Stimulated activated CD8-positive, alpha-beta memory T cell treated with anti-CD3 and anti-CD28 coated beads, Interleukin-12 subunit alpha, Interleukin-12 subunit beta, amount 100 ng/mL, for 1 hour (primary cell): ENCODE results near the gene ELK4.

Experiments used
- DNase-seq: peaks from one replicate; pipeline ENCODE4 v3.0.0-alpha.2; 2020; ENCODE audit warnings: low read depth

Gene ELK4

DNA sequence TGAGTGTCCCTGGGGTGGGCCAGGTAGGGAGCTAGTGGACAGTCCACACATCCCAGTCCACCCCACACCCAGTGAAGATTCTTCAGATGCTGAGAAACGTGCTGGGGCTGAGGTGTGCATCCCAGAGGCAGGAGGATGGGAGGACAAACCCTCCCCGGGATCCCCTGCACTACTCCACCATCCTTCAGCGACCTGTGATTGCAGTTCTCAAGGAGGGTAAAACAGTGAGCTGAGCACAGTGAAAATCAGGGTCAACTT lies 51.0 kb downstream of the ELK4 start:
- DNase-seq: no peak

GRCh38 chr1:205580140-205580922 lies 51.5 kb downstream of the ELK4 start:
- no peak for DNase-seq

DNA sequence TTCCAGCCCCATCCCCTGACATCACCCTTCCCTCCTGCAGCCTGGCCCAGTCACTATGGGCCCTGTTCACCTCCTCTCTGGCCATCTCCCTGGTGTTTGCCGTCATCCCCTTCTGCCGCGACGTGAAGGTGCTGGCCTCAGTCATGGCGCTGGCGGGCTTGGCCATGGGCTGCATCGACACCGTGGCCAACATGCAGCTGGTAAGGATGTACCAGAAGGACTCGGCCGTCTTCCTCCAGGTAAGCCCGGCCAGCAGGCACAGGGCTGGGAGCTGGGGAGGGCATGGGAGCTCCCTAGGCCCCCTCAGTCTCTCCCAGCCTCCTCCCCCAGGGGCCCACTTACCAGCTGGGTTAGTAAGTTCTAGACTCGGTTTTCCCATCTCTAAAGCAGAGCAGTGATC lies 52.1 kb downstream of the ELK4 start:
- DNase-seq: no peak

DNA sequence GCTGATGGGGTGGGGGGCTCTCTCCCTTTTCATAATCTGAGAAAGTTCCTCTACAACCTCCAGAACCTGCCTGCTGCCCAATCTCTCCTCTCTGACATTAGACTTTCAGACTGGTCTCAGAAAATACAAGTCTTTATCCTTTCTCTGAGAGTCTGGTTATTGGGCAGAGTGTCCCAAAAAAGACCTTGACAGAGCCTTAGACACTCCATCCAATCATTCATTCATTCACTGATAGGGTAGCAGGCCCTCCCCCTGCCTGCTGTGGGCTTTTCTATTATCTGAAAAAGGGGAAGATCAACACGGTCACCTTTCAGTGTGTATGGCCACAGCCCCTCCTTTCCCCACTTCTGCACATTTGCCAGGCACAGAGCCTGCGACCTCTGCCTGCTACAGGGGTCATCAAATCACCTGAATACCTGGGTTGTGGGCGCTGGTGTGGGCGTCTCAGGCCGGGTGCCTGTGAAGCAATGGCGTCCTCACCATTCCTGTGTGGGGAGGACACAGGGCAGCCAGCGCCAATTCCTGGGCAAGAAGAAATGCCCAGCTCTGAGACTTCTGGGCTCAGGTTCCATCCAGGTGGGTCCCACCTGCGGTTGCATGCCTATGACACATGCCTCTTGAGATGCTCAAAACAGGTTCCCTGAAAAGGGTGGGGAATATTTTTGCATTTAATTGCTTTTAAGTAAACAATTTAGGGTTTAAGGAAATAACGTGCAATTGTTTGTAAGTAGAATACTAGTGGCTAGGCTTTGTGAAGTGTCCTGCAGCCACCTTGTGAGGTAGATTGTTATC lies 52.8 kb downstream of the ELK4 start:
- no peak for DNase-seq

DNA sequence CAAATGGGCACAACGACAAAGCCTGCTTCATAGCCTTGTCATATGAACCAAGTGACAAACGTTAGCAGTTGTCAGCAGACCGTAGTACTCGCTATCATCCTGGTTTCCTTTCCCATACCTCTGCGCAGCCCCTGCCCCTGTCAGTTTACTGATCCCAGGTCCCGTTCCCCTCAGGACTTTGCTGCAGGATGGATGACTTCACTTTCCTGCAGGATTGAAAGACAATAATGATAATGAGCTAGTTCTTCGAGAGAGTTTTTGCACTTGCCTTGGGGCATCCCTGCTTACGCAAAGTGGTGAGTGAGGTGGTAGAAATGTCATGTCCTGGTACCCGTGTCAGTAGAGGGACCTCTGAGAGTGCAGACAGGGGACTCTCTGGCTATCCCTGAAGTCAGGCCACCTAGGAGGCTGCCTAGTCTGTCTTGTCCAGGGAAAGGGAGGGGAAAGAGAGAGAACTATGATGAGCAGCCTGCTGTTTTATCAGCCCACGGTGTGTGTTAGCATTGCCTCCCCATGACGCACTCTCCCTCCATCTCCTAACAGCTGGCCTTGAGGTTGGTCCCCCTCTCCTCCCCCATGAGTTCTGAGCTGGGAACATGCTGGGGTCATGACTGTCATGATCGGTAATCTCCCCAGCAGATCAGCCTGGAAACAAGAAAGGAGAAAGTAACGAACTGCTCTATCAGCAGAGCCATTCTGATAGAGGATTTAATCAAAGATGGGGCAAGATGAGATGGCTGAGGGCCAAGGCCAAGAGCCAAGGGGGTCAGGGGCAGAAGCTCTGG lies 53.7 kb downstream of the ELK4 start:
- DNase-seq: no peak

- no peak for DNase-seq
Measured at GRCh38 chr1:205576805-205577761, 54.7 kb downstream of the ELK4 start.

GRCh38 chr1:205576011-205576410 lies 55.8 kb downstream of the ELK4 start:
- DNase-seq: no peak

DNA sequence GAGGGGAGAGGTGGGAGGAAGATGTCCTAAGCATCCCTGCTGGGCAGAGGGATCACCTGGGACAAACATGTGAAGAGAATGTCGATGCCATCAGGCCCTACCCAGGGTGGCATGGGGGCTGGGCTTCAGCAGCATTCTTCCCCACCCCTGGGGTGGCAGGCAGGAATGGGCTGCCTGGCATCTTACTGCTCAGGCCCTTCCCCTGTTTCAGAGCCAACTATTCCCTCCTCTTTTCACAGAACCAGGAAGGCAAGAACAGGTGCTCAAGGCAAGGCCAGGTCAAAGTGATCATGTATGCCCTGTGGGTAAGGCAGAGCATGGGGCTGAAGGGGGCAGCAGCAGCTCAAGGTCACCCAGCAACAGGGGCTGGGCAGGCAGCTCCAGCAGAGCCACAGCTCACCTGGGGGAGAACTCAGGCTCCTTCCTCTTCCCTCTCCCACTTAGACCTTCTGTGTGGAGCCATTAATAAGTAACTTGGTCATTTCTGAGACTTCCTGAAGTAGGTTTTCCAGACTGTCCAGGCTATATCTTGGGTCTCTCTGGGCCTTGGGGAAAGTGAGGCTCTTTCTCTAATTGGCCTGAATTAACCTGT lies 56.4 kb downstream of the ELK4 start:
- no peak for DNase-seq

GRCh38 chr1:205572421-205572820 lies 59.4 kb downstream of the ELK4 start:
- DNase-seq: no peak

DNA sequence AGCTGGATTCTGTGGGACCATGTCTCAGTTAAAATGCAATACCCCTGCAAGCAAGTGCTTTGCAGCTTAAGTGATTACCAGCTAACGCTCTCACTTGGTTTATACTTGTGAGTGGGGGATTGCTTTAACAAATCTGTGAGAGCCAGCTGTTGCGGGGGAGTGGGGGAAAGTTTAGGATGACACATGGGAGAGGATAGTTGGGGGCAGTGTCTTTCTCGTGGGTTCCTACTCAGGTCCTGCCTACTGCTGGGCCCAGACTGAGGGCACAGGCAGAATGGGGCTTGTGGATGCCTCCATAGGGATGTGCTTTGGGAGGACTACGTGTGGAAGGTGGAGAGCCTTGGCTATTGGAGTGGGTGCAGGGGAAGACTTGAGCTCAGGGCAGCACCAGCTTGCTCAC lies 60.1 kb downstream of the ELK4 start:
- no peak for DNase-seq

- no peak for DNase-seq
Measured at GRCh38 chr1:205570796-205571537, 60.8 kb downstream of the ELK4 start.

DNA sequence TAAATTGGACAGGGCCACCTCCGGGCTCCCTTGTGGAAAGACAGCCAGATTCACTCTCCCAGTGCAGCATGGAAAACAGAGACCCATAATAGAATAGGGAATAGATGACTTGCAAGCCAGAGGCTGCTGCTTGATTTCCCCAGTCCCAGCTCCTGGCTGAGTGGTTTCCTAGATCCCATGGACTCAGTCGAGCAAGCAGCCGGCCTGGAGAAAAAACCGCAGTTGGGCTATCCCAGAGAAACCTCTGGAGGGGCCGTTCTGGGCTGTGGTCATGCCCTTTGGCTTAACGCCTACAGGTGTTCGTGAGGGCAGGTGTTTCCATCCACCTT lies 61.7 kb downstream of the ELK4 start:
- no peak for DNase-seq

GRCh38 chr1:205569411-205570172 lies 62.2 kb downstream of the ELK4 start:
- DNase-seq: no peak

DNA sequence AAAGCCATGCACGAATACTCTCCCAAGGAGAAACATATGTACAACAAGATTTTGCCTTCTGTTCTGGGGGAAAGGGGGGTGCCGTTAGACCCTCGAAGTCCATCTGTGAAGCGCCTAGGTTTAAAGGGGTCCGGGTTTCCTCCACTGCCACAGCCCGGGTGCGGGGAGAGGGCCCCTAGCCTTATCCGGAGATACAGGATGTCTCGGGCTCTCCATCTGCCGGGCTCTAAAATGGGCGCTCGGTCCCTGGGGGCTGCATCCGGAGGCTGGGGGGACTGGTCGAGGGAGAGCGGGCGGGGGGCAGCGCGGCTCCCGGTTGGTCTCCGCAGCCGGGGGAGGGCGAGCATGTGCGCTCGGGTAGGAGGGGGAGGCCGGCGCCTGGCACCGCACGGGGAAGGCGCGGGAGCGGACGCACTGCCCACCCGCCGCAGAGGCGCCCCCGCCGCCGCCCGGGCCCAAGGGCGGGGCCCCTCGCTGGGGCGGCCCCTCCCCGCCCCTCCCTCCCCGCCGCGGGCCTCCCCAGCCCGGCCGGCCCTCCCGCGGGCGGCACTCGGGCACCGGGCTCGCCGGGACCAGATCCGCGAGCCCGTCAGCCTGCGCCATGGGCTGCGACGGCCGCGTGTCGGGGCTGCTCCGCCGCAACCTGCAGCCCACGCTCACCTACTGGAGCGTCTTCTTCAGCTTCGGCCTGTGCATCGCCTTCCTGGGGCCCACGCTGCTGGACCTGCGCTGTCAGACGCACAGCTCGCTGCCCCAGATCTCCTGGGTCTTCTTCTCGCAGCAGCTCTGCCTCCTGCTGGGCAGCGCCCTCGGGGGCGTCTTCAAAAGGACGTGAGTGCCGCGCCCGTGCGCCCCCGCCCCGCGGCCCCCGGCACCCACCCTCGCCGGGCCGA lies 63.1 kb downstream of the ELK4 start:
- no peak for DNase-seq

GRCh38 chr1:205568135-205568468 lies 63.7 kb downstream of the ELK4 start:
- no peak for DNase-seq

DNA sequence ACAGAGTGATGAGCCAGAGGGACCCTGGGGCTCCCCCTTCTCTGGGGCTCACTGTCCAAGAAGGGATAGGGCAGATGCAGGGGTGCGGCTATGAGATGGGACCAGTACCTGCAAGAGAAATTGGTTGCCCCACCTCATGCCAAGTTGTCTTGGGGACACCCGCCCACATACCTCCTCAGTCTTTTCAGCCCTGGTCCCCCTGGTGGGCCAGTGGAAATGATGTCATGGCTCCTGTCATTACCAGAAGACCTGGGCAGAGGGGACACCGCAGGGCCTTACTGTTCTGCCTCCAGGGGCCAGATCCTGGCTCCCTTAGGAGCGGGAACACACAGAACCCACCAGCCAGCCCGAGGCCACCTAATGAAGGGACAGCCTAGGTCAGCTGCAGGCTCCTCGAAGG lies 64.1 kb downstream of the ELK4 start:
- no peak for DNase-seq

DNA sequence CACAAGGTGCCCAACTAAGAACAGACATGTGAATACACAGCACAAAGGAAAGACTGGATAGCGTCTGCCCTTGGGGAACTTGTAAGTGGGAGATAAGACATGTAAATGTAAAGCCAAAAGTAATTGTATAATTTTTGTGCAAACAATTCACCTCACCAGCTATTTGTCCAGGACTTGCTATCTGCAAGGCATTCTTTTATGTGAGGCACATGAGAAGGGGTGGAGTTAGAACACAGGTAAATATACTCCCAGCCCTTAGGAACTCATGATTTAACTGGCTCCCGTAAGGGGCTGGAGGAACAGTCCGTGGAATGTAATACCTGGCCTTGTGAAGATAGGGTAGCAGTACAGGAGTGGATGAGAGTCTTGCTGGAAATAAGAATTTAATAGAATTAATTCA lies 66.0 kb downstream of the ELK4 start:
- no peak for DNase-seq

DNA sequence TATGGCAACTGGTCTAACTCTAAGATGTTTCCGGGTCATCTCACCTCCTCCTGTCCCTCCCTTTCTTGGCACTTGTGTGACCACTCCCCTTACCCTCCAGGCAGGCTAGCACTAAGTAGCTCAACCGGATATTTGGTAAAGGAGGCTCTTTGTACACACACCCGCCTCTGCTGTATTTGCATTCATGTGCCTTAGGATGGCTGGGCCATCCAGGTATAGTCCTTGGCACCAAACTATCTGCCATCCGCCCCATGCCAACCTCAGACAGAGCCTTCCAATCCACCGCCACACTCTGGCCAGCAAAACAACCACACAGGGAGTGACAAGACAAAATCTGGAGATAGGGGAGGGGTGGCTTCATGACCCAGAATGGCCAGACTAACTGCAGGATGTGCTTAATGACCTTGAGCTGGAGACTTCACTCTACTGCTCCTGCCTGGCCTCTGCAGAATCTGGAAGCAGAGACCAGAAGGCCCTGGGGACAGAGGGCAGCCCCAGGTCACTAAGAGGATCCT lies 67.8 kb downstream of the ELK4 start:
- no peak for DNase-seq
